HEK293 (cell line): ENCODE data around the gene SWI5.

ENCODE experiments used
- CTCF ChIA-PET: fragments of 350-600 bp; formaldehyde crosslinking; extraction: SDS; loops from one replicate; lab custom pipeline; 2021; ENCODE audit warnings: antibody characterized with exemption; lab: Yijun Ruan, JAX
- POLR2A ChIA-PET: fragments of 300-600 bp; formaldehyde crosslinking; extraction: SDS; loops from one replicate; lab custom pipeline; 2020; ENCODE audit warnings: antibody characterized with exemption, inconsistent platforms; lab: Yijun Ruan, JAX
- H3K27ac ChIP-seq: fragments of 200-500 bp; sonication (Bioruptor generic); 2 replicates; pipeline ENCODE4 v1.5.1; 2014; ENCODE audit warnings: low read depth, low read length, control low read depth, inconsistent platforms; ENCODE audit errors: extremely low read depth
- H3K36me3 ChIP-seq, 2 experiments: fragments of 200-500 bp in 1 of 2; sonication (Bioruptor generic) in 1 of 2; 1 replicate in 1 of 2; 2 replicates in 1 of 2; pipeline ENCODE4 v1.5.1; 2014 to 2017; ENCODE audit warnings: inconsistent platforms in 2 of 2, low read length in 2 of 2; ENCODE audit not compliant: control insufficient read depth in 2 of 2, insufficient read depth in 1 of 2
- H3K4me1 ChIP-seq: fragments of 200-500 bp; sonication (Bioruptor generic); 2 replicates; pipeline ENCODE4 v1.5.1; 2014; ENCODE audit warnings: mild to moderate bottlenecking, low read length, inconsistent platforms; ENCODE audit not compliant: control insufficient read depth, insufficient read depth
- H3K4me3 ChIP-seq: 2 replicates; pipeline ENCODE4 v1.5.1; 2011; ENCODE audit warnings: low read depth, mild to moderate bottlenecking, control low read depth, low read length, moderate library complexity
- H3K9me3 ChIP-seq: fragments of 200-500 bp; sonication (Bioruptor generic); 2 replicates; pipeline ENCODE4 v1.5.1; 2014; ENCODE audit warnings: low read depth, low read length, inconsistent platforms; ENCODE audit not compliant: control insufficient read depth, insufficient read depth
- BCL6B ChIP-seq: fragments of 450-650 bp; formaldehyde crosslinking; IDR thresholded peaks from 2 replicates; pipeline ENCODE4 v1.5.1; 2017; ENCODE audit warnings: missing biosample characterization, missing genetic modification characterization
- CTCF ChIP-seq: fragments of 450-650 bp; formaldehyde crosslinking; IDR thresholded peaks from 2 replicates; pipeline ENCODE4 v1.5.1; 2016; ENCODE audit warnings: missing biosample characterization, missing genetic modification characterization
- IKZF3 ChIP-seq: fragments of 450-650 bp; IDR thresholded peaks from 2 replicates; pipeline ENCODE4 v1.5.0; 2018; ENCODE audit warnings: missing biosample characterization, mild to moderate bottlenecking, missing genetic modification characterization, moderate library complexity
- PRDM10 ChIP-seq: fragments of 450-650 bp; formaldehyde crosslinking; IDR thresholded peaks from 2 replicates; pipeline ENCODE4 v1.5.1; 2016; ENCODE audit warnings: missing biosample characterization, missing genetic modification characterization
- WT1 ChIP-seq: fragments of 450-650 bp; formaldehyde crosslinking; IDR thresholded peaks from 2 replicates; pipeline ENCODE4 v1.5.1; 2016; ENCODE audit warnings: missing biosample characterization, missing genetic modification characterization
- ZBTB20 ChIP-seq: fragments of 450-650 bp; formaldehyde crosslinking; IDR thresholded peaks from 2 replicates; pipeline ENCODE4 v1.5.1; 2016; ENCODE audit warnings: missing biosample characterization, missing genetic modification characterization
- ZBTB8A ChIP-seq: fragments of 450-650 bp; formaldehyde crosslinking; IDR thresholded peaks from 2 replicates; pipeline ENCODE4 v1.5.1; 2016; ENCODE audit warnings: missing biosample characterization, missing genetic modification characterization
- ZEB2 ChIP-seq: fragments of 450-650 bp; formaldehyde crosslinking; IDR thresholded peaks from 2 replicates; pipeline ENCODE4 v1.5.1; 2016; ENCODE audit warnings: missing biosample characterization, missing genetic modification characterization
- ZFP69B ChIP-seq: fragments of 450-650 bp; formaldehyde crosslinking; IDR thresholded peaks from 2 replicates; pipeline ENCODE4 v1.5.1; 2016; ENCODE audit warnings: missing biosample characterization, missing genetic modification characterization
- ZNF112 ChIP-seq: fragments of 450-650 bp; formaldehyde crosslinking; IDR thresholded peaks from 2 replicates; pipeline ENCODE4 v1.5.0; 2017; ENCODE audit warnings: missing biosample characterization, missing genetic modification characterization
- ZNF121 ChIP-seq: fragments of 450-650 bp; formaldehyde crosslinking; IDR thresholded peaks from 2 replicates; pipeline ENCODE4 v1.5.1; 2016; ENCODE audit warnings: missing biosample characterization, missing genetic modification characterization
- ZNF133 ChIP-seq: fragments of 450-650 bp; formaldehyde crosslinking; IDR thresholded peaks from 2 replicates; pipeline ENCODE4 v1.5.1; 2016; ENCODE audit warnings: missing biosample characterization, missing genetic modification characterization
- ZNF138 ChIP-seq: fragments of 450-650 bp; formaldehyde crosslinking; IDR thresholded peaks from 2 replicates; pipeline ENCODE4 v1.5.1; 2016; ENCODE audit warnings: missing biosample characterization, missing genetic modification characterization, borderline replicate concordance
- ZNF157 ChIP-seq: fragments of 450-650 bp; formaldehyde crosslinking; IDR thresholded peaks from 2 replicates; pipeline ENCODE4 v1.5.1; 2016; ENCODE audit warnings: missing biosample characterization, missing genetic modification characterization
- ZNF211 ChIP-seq: fragments of 450-650 bp; formaldehyde crosslinking; IDR thresholded peaks from 2 replicates; pipeline ENCODE4 v1.5.1; 2016; ENCODE audit warnings: low read depth, missing biosample characterization, missing genetic modification characterization
- ZNF223 ChIP-seq: fragments of 450-650 bp; formaldehyde crosslinking; IDR thresholded peaks from 2 replicates; pipeline ENCODE4 v1.5.1; 2016; ENCODE audit warnings: missing biosample characterization, missing genetic modification characterization
- ZNF350 ChIP-seq: fragments of 450-650 bp; formaldehyde crosslinking; IDR thresholded peaks from 2 replicates; pipeline ENCODE4 v1.5.0; 2017; ENCODE audit warnings: missing biosample characterization, mild to moderate bottlenecking, missing genetic modification characterization
- ZNF473 ChIP-seq: fragments of 450-650 bp; formaldehyde crosslinking; IDR thresholded peaks from 2 replicates; pipeline ENCODE4 v1.5.1; 2017; ENCODE audit warnings: missing biosample characterization, missing genetic modification characterization
- ZNF521 ChIP-seq: fragments of 450-650 bp; formaldehyde crosslinking; IDR thresholded peaks from 2 replicates; pipeline ENCODE4 v1.5.1; 2017; ENCODE audit warnings: missing biosample characterization, mild to moderate bottlenecking, missing genetic modification characterization
- ZNF596 ChIP-seq: fragments of 450-650 bp; IDR thresholded peaks from 2 replicates; pipeline ENCODE4 v1.5.0; 2018; ENCODE audit warnings: missing biosample characterization, mild to moderate bottlenecking, missing genetic modification characterization, moderate library complexity
- ZNF704 ChIP-seq: fragments of 450-650 bp; formaldehyde crosslinking; IDR thresholded peaks from 2 replicates; pipeline ENCODE4 v1.5.1; 2016; ENCODE audit warnings: missing biosample characterization, missing genetic modification characterization
- ZNF747 ChIP-seq: fragments of 450-650 bp; formaldehyde crosslinking; IDR thresholded peaks from 2 replicates; pipeline ENCODE4 v1.5.1; 2016; ENCODE audit warnings: missing biosample characterization, missing genetic modification characterization
- ZNF776 ChIP-seq: fragments of 450-650 bp; formaldehyde crosslinking; IDR thresholded peaks from 2 replicates; pipeline ENCODE4 v1.5.0; 2017; ENCODE audit warnings: missing biosample characterization, missing genetic modification characterization, borderline replicate concordance
- ZSCAN23 ChIP-seq: fragments of 450-650 bp; formaldehyde crosslinking; IDR thresholded peaks from 2 replicates; pipeline ENCODE4 v1.5.1; 2016; ENCODE audit warnings: missing biosample characterization, missing genetic modification characterization
- ZSCAN30 ChIP-seq: fragments of 450-650 bp; IDR thresholded peaks from 2 replicates; pipeline ENCODE4 v1.5.1; 2018; ENCODE audit warnings: missing biosample characterization, mild to moderate bottlenecking, missing genetic modification characterization, moderate library complexity
- ZSCAN4 ChIP-seq: fragments of 450-650 bp; formaldehyde crosslinking; IDR thresholded peaks from 2 replicates; pipeline ENCODE4 v1.5.1; 2017; ENCODE audit warnings: missing biosample characterization, missing genetic modification characterization

The SWI5 gene

GRCh38 chr9:128254855-128255759, 21.0 kb upstream of the SWI5 start:
- Histone ChIP-seq H3K36me3 (peaks cover 0 to 55% of the 10 kb centered on the region in 2 experiments; a peak in 1 of 3 replicates), H3K27ac (no peak overlapping the region), H3K4me1 (no peaks in the 10 kb centered on the region), H3K4me3 (no peak overlapping the region), H3K9me3 (no peaks in the 10 kb centered on the region)
- ChIA-PET POLR2A (interaction anchor here (0.9 kb wide), 2 partner anchors 13 to 21 kb away, joined by 4 read pairs; partner anchors contain the start of genes GOLGA2 and SWI5), CTCF (interaction anchor here (0.6 to 2.1 kb wide), 28 partner anchors 9 to 834 kb away, joined by 3 to 12 read pairs (median 4); partner anchors contain the start of genes GOLGA2, NAIF1 and SWI5)
- no peak for TF ChIP-seq ZNF133 (tag by site-specific recombination)
- TF ChIP-seq ZSCAN23 (tag by site-specific recombination) = no peak
- no peak for TF ChIP-seq ZSCAN4 (tag by site-specific recombination)
- 0 out of 2 replicates have a peak, but pooled peaks have one; percentile 55 for TF ChIP-seq IKZF3 (tag by site-specific recombination)
- TF ChIP-seq ZNF521 (tag by site-specific recombination) = no peak
- no peak for TF ChIP-seq ZNF157
- TF ChIP-seq ZNF747 = no peak
- TF ChIP-seq PRDM10 = peak; percentile 70
- no peak for TF ChIP-seq ZEB2
- TF ChIP-seq ZNF704 (tag by site-specific recombination) = no peak
- no peak for TF ChIP-seq ZBTB20 (tag by site-specific recombination)
- TF ChIP-seq ZNF112 (tag by site-specific recombination) = no peak
- peak; percentile 63 for TF ChIP-seq CTCF (tag by site-specific recombination)
- TF ChIP-seq ZNF596 (tag by site-specific recombination) = no peak
- peak; percentile 27; the same call in 1 of the 2 replicates for TF ChIP-seq ZSCAN30 (tag by site-specific recombination)
- no peak for TF ChIP-seq ZNF211 (tag by site-specific recombination)
- TF ChIP-seq ZFP69B (tag by site-specific recombination) = no peak
- TF ChIP-seq WT1 (tag by site-specific recombination) = no peak
- no peak for TF ChIP-seq ZNF473 (tag by site-specific recombination)
- no peak for TF ChIP-seq ZNF138 (tag by site-specific recombination)
- TF ChIP-seq ZBTB8A (tag by site-specific recombination) = peak; percentile 82
- peak; percentile 79 for TF ChIP-seq BCL6B
- TF ChIP-seq ZNF223 (tag by site-specific recombination) = no peak
- no peak for TF ChIP-seq ZNF350 (tag by site-specific recombination)
- TF ChIP-seq ZNF121 = no peak
- no peak for TF ChIP-seq ZNF776 (tag by site-specific recombination)
